ENCODE data around the gene ZC3H14.

- TF ChIP-seq EZH2 (optimal IDR thresholded peaks at IDR 0.05; ENCODE audit: low read depth, low read length) = no peak
- TF ChIP-seq CTCF (IDR thresholded peaks at IDR 0.05; ENCODE audit: low read length) = no peak
- TF ChIP-seq EZH2phosphoT487 (IDR thresholded peaks at IDR 0.05; ENCODE audit: low read length) = no peak
These were observed 29.7 kb upstream of the ZC3H14 start for GRCh38 chr14:88533064-88533602.
